NAMALWA (cell line): ENCODE results near the gene BMERB1.
A peak's percentile ranks its signal among the peaks of the same experiment; 100 is the strongest.
"Not testable (repeated sequence)": the region's sequence is repeated elsewhere in the genome, so short reads cannot be mapped to it uniquely, and the experiment has no call there.

ENCODE experiments used
- DNase-seq: peaks from one replicate; pipeline ENCODE4 v3.0.0-alpha.2; 2015; ENCODE audit warnings: low spot score

Gene BMERB1

GRCh38 chr16:15523939-15524338 is 89.6 kb downstream of the BMERB1 start:
- no peak for DNase-seq

- no peak for DNase-seq
Observed at GRCh38 chr16:15524966-15525365, 90.6 kb downstream of the BMERB1 start.

- DNase-seq = no peak
Observed at GRCh38 chr16:15526097-15526496, 91.7 kb downstream of the BMERB1 start.

- no peak for DNase-seq
Observed at GRCh38 chr16:15526731-15527130, 92.3 kb downstream of the BMERB1 start.

- DNase-seq = no peak
Observed at GRCh38 chr16:15529673-15530072, 95.3 kb downstream of the BMERB1 start.

GRCh38 chr16:15530085-15530484 is 95.7 kb downstream of the BMERB1 start:
- DNase-seq = no peak

GRCh38 chr16:15532825-15533224 is 98.4 kb downstream of the BMERB1 start:
- no peak for DNase-seq

GRCh38 chr16:15533386-15533785 is 99.0 kb downstream of the BMERB1 start:
- no peak for DNase-seq

- DNase-seq = no peak
Observed at GRCh38 chr16:15535772-15536171, 101.4 kb downstream of the BMERB1 start.

- no peak for DNase-seq
Observed at GRCh38 chr16:15536843-15537242, 102.5 kb downstream of the BMERB1 start.

- DNase-seq = no peak
Observed at GRCh38 chr16:15538507-15538906, 104.1 kb downstream of the BMERB1 start.

GRCh38 chr16:15539197-15539596 is 104.8 kb downstream of the BMERB1 start:
- peak; percentile 35 for DNase-seq

GRCh38 chr16:15542261-15542660 is 107.9 kb downstream of the BMERB1 start:
- DNase-seq = no peak

GRCh38 chr16:15542734-15543347 is 108.5 kb downstream of the BMERB1 start:
- DNase-seq = no peak

- DNase-seq = no peak
Observed at GRCh38 chr16:15544405-15544804, 110.0 kb downstream of the BMERB1 start.

- no peak for DNase-seq
Observed at GRCh38 chr16:15545544-15545943, 111.2 kb downstream of the BMERB1 start.

GRCh38 chr16:15547072-15547767 is 112.8 kb downstream of the BMERB1 start:
- not testable (repeated sequence) for DNase-seq

- no peak for DNase-seq
Observed at GRCh38 chr16:15547768-15548096, 113.3 kb downstream of the BMERB1 start.

- no peak for DNase-seq
Observed at GRCh38 chr16:15548482-15548891, 114.1 kb downstream of the BMERB1 start.

- no peak for DNase-seq
Observed at GRCh38 chr16:15552507-15552906, 118.1 kb downstream of the BMERB1 start.

- DNase-seq = no peak
Observed at GRCh38 chr16:15553313-15554088, 119.1 kb downstream of the BMERB1 start.

GRCh38 chr16:15556130-15556529 is 121.7 kb downstream of the BMERB1 start:
- DNase-seq = no peak

GRCh38 chr16:15557258-15557657 is 122.9 kb downstream of the BMERB1 start:
- no peak for DNase-seq
